Gastrocnemius medialis (tissue), 4 donors: ENCODE results near the gene MCEMP1. TPM values are rescaled to one million over a fixed set of nuclear protein-coding genes. Genes with fewer than 3 reads are reported as not detected.

Experiments
- ATAC-seq, 2 donors: fragments of 150-250 bp; one replicate each; pipeline ENCODE4 v1.9.1; 2016
- DNase-seq, 2 donors: peaks; one replicate each; pipeline ENCODE4 v3.0.0-alpha.2; 2019
- H3K27ac ChIP-seq, 4 donors: fragments of 200-600 bp; sonication (generic); 1 replicate in 1 of 4; 2 replicates in 3 of 4; pipeline ENCODE4 v1.5.1; 2016 to 2018; ENCODE audit warnings: mild to moderate bottlenecking in 2 of 4, moderate library complexity in 1 of 4
- H3K27me3 ChIP-seq, 3 donors: fragments of 200-600 bp; sonication (generic) in 2 of 3; 1 replicate in 1 of 3; 2 replicates in 2 of 3; pipeline versions ENCODE4 v1.5.1 to v1.6.0; 2016 to 2019; ENCODE audit warnings: mild to moderate bottlenecking in 1 of 3, moderate library complexity in 1 of 3
- H3K36me3 ChIP-seq, 2 donors: fragments of 200-600 bp; sonication (generic) in 1 of 2; one replicate each; pipeline ENCODE4 v1.5.1; 2017 to 2018
- H3K4me1 ChIP-seq, 2 donors: fragments of 200-600 bp; sonication (generic) in 1 of 2; one replicate each; pipeline ENCODE4 v1.5.1; 2016 to 2017; ENCODE audit warnings: mild to moderate bottlenecking in 2 of 2
- H3K4me3 ChIP-seq, 4 donors: fragments of 200-600 bp; sonication (generic) in 3 of 4; 1 replicate in 1 of 4; 2 replicates in 3 of 4; pipeline ENCODE4 v1.5.1; 2016 to 2019; ENCODE audit warnings: mild to moderate bottlenecking in 2 of 4
- H3K9me3 ChIP-seq, 3 donors: fragments of 200-600 bp; sonication (generic) in 2 of 3; 1 replicate in 1 of 3; 2 replicates in 2 of 3; pipeline ENCODE4 v1.5.1; 2016 to 2019
- CTCF ChIP-seq, 5 experiments: fragments of 450-650 bp in 3 of 5; fragments of 200-600 bp in 2 of 5; sonication (generic) in 2 of 5; IDR thresholded peaks in 4 of 5; conservative IDR thresholded peaks in 1 of 5; 1 replicate in 4 of 5; 2 replicates in 1 of 5; pipeline ENCODE4 v1.5.1; 2016 to 2019; ENCODE audit warnings: antibody characterized with exemption in 5 of 5, mild to moderate bottlenecking in 3 of 5, moderate library complexity in 3 of 5
- POLR2A ChIP-seq, 2 donors: fragments of 450-650 bp; IDR thresholded peaks; one replicate each; pipeline ENCODE4 v1.6.1; 2017; ENCODE audit warnings: antibody characterized with exemption in 2 of 2, mild to moderate bottlenecking in 2 of 2, moderate library complexity in 2 of 2
- in situ Hi-C, 4 donors: fragments of 200-750 bp; cut with MboI; loops; one replicate each; pipeline versions ENCODE4 v1.15.0 to v1.8.0; 2017; ENCODE audit warnings: low sequenced_read_pairs in 4 of 4
- intact Hi-C: fragments of 100-400 bp; cut with DNase I; formaldehyde crosslinking; loops from one replicate; pipeline ENCODE4 v1.15.1; 2023; ENCODE audit warnings: low total_unique reads
- total RNA-seq, 4 donors: library from RNA; depleted of rRNA; stranded (reverse); fragments of >200 nt; gene quantifications; one replicate each; pipeline versions ENCODE4 v1.1.0 to v1.2.3, GENCODE V29; 2016

MCEMP1 gene
- total RNA-seq, 4 donors from 2014 or later = 0.16 to 1.2 TPM; not detected in 2

- no peak overlapping the region for H3K4me3 ChIP-seq
- ATAC-seq (no peak), DNase-seq (no peak)
- in situ Hi-C loops = no loop called here
- H3K4me1 ChIP-seq = no peaks in the 10 kb centered on the region
- H3K9me3 ChIP-seq = no peaks in the 10 kb centered on the region
- peaks cover 3 to 26% (median 26%) of the 10 kb centered on the region in 3 donors for H3K27me3 ChIP-seq
- intact Hi-C loops = no loop called here
- TF ChIP-seq POLR2A (IDR thresholded peaks at IDR 0.05) (no peak), CTCF (IDR thresholded peaks at IDR 0.05 in 4 of 5, conservative IDR thresholded peaks at IDR 0.05 in 1 of 5) (no peak)
- H3K27ac ChIP-seq = no peak overlapping the region
- H3K36me3 ChIP-seq = no peaks in the 10 kb centered on the region
Measured at GRCh38 chr19:7694499-7694898, 17.6 kb downstream of the MCEMP1 start.

GRCh38 chr19:7697721-7698287 lies 20.9 kb downstream of the MCEMP1 start:
- TF ChIP-seq CTCF (IDR thresholded peaks at IDR 0.05 in 4 of 5, conservative IDR thresholded peaks at IDR 0.05 in 1 of 5) (no peak), POLR2A (IDR thresholded peaks at IDR 0.05) (no peak)
- Histone ChIP-seq H3K36me3 (no peaks in the 10 kb centered on the region), H3K4me3 (no peak overlapping the region), H3K27ac (no peak overlapping the region), H3K27me3 (peaks cover 0 to 22% (median 17%) of the 10 kb centered on the region in 3 donors), H3K4me1 (no peaks in the 10 kb centered on the region), H3K9me3 (no peaks in the 10 kb centered on the region)
- ATAC-seq = no peak
- intact Hi-C loops = no loop called here
- no peak for DNase-seq
- in situ Hi-C loops = no loop called here

- in situ Hi-C loops (no loop called here), intact Hi-C loops (no loop called here)
- Histone ChIP-seq H3K36me3 (no peaks in the 10 kb centered on the region), H3K27me3 (peaks cover 0 to 22% (median 17%) of the 10 kb centered on the region in 3 donors), H3K4me3 (no peak overlapping the region), H3K9me3 (no peaks in the 10 kb centered on the region), H3K4me1 (no peaks in the 10 kb centered on the region), H3K27ac (no peak overlapping the region)
- ATAC-seq (no peak), DNase-seq (no peak)
- TF ChIP-seq CTCF (IDR thresholded peaks at IDR 0.05 in 4 of 5, conservative IDR thresholded peaks at IDR 0.05 in 1 of 5) = no peak
- no peak for TF ChIP-seq POLR2A (IDR thresholded peaks at IDR 0.05)
Measured at GRCh38 chr19:7698583-7698982, 21.7 kb downstream of the MCEMP1 start.

GRCh38 chr19:7699003-7699402 lies 22.1 kb downstream of the MCEMP1 start:
- intact Hi-C loops = no loop called here
- Histone ChIP-seq H3K4me1 (no peaks in the 10 kb centered on the region), H3K9me3 (no peaks in the 10 kb centered on the region), H3K4me3 (no peak overlapping the region), H3K27me3 (peaks cover 0 to 22% (median 17%) of the 10 kb centered on the region in 3 donors), H3K36me3 (no peaks in the 10 kb centered on the region), H3K27ac (no peak overlapping the region)
- DNase-seq (no peak), ATAC-seq (no peak)
- in situ Hi-C loops = no loop called here
- TF ChIP-seq POLR2A (IDR thresholded peaks at IDR 0.05) = no peak
- no peak for TF ChIP-seq CTCF (IDR thresholded peaks at IDR 0.05 in 4 of 5, conservative IDR thresholded peaks at IDR 0.05 in 1 of 5)
